Head of caudate nucleus (tissue), 42 donors: Measurements from ENCODE around the gene CDH12.

Source experiments
- DNase-seq, 42 donors: peaks; one replicate each; pipeline versions ENCODE4 v3.0.0 to v3.0.0-alpha.2; 2020 to 2021; ENCODE audit warnings: mixed read lengths in 7 of 42
- intact Hi-C: fragments of 100-400 bp; cut with DNase I; formaldehyde crosslinking; loops from one replicate; pipeline ENCODE4 v1.15.0; 2022

CDH12 gene

DNA sequence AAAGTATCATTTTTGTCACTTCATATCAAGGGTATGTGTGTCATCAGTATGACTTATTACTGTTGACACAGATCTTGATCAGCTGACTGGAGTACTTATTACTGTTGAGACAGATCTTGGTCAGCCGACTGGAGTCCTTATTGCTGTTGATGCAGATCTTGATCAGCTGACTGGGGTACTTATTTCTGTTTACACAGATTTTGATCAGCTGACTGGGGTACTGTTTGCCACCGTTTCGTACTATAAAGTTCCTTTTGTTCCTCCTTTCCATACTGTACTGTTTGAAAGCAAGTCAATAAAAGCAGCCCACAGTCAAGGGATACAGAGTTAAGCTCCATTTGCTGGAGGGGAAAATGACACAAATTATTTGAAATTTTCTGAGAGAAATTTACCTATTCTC lies 347.3 kb downstream of the CDH12 start:
- no peak for DNase-seq
- intact Hi-C loops, result no loop called here

DNA sequence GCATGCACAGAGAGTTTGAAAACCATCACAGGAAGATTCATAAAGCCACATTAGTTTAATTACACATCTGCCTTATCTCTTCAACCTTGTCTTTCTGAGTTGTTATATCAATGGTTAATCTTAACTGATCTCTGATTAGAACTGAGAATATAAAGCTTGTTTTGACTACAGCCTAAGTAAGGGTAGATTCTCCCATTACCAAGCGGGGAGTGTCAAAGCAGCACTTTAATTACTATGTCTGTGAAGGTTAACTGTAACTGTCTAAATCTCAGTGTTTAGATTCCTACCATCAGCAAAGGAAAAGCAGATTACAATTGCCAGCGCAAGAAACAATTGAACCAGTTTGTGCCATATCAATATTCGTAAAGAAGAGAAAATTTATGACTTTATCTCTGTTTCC lies 348.7 kb downstream of the CDH12 start:
- intact Hi-C loops, result no loop called here
- DNase-seq, result no peak

DNA sequence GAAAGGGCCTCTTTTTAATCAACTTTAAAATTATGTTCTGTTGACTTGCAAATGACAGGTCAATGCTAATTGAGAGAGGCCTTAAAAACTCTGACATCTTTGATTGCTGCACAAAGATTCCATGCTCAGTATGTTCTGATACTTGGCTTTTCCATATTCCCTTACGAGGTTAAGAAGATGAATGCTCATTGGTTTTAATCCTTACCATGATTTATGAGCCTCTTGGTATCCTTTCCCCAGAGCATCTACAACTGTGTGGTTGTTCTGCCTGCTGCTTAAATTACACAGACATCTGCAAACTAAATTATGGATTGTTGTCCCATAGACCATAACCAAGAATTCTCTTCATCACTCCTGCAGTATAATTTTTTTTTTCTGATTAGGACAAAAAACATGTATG lies 352.6 kb downstream of the CDH12 start:
- intact Hi-C loops, result no loop called here
- no peak for DNase-seq

DNA sequence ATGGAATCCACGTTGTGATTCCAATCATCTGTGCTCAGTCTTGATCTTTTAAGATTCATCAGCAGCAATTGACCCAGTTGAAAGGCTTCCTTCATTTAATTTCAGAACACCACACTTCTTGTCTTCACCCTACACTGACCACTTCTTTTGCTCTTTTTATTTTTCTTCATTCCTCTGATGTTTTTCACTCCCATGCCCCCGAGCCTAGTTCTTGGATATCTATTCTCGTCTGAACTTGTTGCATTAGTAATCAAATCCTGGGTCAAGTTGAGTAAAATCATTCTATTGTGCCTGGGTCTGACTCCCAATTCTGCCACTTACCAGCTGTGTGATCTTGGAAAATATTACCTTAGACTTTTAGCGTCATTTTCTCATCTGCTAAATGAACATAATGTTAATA lies 356.5 kb downstream of the CDH12 start:
- intact Hi-C loops, result no loop called here
- DNase-seq, result no peak

DNA sequence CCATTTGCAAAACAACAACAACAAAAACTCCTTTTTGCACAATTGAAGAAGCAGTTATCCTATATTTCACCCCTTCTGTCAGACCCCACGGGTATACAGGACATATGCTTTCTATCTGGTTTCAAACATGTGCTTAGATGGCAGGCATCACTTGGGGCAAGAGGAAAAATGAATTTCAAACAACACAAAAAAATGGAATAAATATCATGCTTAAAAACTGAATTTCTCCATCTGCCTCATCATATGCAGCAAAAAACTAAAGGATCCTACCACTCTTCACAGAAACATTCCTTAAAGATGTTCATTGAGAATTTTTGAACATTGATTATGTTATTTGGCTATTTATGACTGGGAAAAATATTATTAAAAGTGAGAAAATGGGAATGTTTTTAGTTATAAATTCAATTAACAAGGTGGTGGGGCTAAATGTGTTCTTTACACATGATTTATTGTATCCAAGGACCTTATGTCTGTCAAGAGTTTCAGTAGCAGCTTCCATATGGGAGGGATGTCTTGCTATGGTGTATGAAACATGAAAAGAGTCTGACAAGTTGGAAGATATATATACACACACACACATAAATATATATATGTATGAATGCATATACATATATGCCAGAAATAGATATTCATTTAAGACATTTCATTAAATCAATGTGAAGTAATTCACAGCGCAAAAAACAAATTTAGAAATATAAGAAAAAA lies 358.0 kb downstream of the CDH12 start:
- intact Hi-C loops, result no loop called here

DNA sequence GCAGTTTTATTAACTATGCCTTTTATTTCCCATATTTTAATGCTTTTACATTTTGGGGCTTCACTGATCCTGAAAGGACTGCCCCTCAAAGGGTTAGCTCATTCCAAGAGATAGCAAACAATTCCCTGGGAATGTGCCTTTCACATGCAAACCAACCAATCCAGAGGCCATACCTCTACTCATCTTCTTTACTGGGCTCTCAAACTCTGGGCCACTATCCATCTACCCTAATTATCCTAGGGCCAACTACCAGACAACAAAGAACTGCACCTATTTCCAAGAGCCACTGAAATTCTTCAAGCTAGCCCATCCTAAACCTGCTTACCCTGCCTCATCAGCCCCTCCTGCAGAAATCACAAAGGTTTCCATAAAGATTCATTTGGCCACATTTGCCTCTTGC lies 364.7 kb downstream of the CDH12 start:
- intact Hi-C loops, result no loop called here
- DNase-seq, result no peak

More for the DNA sequence above, 358.0 kb downstream of the CDH12 start:
- DNase-seq, result no peak

DNA sequence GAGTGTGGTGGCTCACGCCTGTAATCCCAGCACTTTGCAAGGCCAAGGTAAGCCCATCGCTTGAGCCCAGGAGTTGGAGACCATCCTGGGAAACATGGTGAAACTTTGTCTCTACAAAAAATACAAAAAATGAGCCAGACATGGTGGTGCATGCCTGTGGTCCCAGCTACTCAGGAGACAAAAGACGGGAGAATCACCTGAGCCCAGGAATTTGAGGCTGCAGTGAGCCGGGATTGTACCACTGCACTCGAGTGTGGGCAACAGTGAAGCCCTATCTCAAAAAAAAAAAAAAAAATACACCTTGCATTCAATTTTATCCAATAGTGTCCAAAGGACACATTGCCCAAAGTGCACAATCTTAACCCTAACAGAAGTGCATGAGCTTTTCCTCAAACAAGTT lies 372.8 kb downstream of the CDH12 start:
- no peak for DNase-seq
- intact Hi-C loops, result no loop called here

DNA sequence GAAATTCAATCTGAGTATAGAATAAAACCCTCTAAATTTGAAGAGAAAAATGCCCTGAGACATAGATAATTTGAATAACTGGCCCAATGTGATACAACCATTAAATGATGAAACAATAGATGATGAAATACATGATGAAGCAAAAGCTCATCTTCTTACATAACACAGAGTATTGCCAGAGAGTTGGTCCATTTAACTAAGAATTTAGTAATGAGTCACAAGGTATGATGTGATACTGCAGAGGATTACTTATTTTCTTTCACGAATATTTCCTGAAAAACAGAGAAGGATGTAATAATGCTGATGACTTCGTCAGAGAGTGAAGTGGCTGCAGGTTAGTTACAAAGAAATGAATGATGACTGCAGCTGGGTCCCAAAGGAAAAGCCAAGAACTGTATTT lies 379.3 kb downstream of the CDH12 start:
- intact Hi-C loops, result no loop called here
- DNase-seq, result no peak

DNA sequence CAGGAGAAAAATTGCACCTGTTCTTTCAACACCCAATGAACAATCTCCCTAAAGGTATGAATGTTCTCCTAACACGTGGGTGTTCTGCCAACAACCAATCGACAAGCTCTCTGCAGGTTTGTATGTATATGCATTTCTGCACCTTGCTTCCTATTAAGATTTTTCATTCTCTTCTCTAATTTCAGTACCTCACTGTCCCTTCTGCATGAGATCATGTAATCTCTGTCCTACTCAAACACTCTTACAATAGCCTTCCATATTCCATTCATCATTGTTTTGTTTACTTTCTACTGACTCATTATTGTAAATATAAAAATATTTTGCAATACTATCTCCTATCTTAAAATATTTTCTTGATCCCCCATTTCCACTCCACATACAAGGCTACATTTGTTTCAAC lies 382.0 kb downstream of the CDH12 start:
- no peak for DNase-seq
- intact Hi-C loops, result no loop called here

DNA sequence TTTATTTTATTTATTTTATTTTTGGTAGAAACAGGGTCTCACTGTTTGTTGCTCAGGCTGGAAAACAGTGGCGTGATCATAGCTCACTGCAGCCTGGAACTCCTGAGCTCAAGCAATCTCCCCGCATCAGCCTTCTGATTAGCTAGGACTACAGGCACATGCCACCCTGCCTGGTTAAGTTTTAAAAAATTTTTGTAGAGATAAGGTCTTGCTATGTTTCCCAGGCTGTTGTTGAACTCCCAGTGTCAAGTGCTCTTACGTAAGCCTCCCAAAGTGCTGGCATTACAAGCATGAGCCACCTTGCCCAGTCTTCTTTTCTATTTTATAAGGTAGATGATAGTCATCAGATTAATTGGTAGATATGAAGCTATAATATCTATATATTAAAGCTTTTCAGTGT lies 382.7 kb downstream of the CDH12 start:
- DNase-seq, result no peak
- intact Hi-C loops, result no loop called here

DNA sequence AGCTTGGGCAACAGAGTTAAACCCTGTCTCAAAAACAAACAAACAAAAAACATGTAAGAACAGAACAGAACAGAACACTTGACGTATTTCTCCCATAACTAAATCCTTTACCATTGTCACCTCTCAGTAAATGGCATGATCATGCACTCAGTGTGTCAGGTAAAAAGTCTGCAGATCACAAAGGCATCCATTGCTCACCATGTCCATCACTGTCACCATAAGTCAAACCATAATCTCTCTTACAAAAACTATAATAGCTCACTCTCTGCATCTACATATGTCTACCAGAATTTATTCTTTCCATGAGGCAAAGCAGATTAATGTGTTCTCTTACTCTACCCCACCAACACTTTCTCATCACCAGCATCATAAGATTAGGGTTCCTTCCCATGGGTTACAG lies 387.5 kb downstream of the CDH12 start:
- intact Hi-C loops, result no loop called here
- DNase-seq, result no peak

DNA sequence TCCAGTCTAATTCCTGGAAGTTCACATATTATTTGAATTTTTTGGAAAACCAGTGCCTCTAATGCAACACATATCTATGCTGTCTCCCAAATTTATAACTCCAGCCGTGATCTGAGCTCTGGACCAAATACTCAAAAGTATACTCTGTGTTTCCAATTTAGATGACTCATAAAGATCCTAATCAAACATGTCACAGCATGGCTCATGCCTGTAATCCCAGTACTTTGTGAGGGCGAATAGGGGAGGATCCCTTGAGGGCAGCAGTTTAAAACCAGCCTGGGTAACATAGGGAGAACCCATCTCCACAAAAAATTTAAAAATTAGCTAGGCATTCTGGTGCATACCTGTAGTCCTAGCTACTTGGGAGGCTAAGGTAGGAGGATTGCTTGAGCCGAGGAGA lies 388.0 kb downstream of the CDH12 start:
- DNase-seq, result no peak
- intact Hi-C loops, result no loop called here

DNA sequence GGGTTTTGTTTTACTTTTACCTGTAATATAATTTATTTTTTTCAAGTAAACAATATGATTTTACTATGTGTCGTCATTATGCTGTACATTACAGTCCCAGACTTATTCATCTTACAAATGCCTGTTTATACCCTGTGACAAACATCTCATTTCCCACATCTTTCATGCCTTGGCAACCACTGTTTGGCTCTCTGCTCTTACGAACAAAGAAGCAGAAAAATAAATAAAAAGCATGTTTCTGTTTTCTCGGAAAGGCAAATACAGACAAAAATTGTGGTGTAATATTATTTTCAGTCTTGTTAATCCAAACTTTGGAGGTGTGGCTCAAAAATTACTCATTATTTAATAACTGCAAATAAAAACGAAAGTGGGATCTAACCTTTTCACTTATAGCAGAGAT lies 393.0 kb downstream of the CDH12 start:
- DNase-seq, result no peak
- intact Hi-C loops, result no loop called here

DNA sequence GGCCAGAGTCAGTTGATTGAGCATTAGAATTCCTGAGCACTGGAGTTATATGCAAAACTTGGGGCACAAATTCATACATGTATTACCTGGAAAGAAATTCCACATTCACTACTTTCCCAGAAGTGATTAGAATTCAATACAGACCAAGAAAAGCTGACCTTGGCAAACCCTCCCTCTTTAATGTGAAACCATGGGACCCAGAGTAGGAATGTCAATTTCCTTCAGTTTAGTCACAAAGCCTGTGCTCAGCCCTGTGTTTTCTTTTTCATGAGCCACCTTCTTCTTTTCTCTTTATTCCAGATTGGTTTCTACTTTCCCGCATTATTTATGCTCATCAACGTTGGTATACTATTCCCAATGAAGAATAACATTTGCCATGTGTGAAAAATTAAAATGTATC lies 420.2 kb downstream of the CDH12 start:
- DNase-seq, result no peak
- intact Hi-C loops, result no loop called here

DNA sequence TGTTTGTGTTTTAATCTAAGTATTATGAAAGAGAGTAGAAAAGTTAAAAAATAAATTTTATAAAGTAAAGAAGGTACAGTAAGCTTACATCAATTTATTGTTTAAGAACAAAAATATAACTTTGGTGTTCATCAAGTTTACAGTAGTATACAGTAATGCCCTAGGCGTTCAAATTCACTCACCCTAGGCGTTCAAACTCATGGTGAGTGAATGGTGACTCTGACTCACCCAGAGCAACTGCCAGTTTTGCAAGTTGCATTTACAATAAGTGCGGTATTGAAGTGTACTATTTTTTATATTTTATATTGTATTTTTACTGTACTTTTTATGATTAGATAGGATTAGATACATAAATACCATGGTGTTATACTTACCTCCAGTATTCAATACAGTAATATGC lies 421.3 kb downstream of the CDH12 start:
- no peak for DNase-seq
- intact Hi-C loops, result no loop called here

DNA sequence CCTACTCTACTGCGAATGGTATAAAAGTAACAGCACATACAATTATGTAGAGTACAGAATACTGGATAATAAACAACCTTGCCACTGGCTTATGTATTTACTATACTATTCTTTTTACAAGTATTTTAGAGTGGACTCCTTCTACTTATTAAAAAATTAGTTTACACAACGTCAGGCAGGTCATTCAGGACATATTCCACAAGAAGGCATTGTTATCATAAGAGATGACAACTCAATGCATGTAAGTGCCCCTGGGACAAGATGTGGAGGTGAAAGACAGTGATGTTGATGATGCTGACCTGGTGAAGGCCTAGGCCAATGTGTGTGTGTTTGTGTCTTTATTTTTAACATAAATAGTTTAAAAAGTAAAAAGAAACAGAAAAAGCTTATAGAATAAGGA lies 421.7 kb downstream of the CDH12 start:
- intact Hi-C loops, result no loop called here

DNA sequence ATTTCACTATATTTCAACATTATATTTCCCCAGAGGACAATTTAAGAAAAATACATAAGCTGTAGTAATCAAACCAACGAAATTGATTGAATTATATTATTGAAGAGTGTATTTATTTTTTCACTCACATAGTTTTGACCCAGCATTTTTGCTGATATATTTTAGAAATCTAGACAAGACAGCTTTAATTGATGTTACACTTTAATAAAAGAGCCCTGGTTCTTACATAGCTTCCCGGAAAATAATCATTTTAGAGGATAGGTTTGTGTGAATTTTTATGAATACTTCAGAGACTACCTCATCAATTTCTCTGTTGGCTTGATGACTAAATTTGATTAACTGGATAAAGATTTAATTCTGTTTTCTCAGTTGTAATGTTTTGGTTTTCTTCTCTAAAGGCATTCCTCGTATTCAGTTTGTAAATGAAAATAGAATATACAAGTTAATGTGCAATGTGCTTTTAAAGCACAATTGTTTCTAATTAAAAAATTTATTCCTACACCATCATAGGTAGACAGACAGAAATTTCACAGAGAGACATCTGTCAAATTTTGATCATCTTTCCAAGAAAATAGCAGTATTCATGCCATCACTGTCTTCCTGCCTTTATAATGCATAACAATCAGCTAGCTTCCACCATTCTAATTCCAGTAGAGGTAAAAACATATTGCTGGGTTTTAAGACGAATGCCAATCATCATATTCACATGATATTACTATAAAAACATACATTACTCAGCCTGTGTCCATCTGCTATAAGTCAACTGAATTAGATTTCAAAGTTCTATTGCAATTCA lies 441.4 kb downstream of the CDH12 start:
- intact Hi-C loops, result no loop called here
- no peak for DNase-seq

More for the DNA sequence above, 421.7 kb downstream of the CDH12 start:
- no peak for DNase-seq

DNA sequence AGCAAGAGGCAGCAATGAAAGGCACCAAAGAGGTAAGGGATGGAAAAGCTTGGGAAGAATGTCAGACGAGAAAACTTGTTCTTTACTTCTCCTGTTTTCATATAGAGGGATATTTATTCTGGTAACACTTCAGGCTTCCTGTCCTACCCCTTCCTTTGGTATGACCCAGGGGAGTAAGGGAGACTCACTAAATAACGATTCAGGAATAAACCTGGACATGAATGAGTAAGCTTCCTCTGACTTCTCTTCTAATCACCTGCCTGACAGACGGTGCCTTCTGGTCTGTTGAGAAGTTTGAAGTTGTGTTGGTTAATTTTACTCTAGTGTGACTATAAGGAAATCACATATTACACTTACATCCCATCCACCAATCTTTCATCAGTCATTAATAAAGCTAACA lies 461.2 kb downstream of the CDH12 start:
- intact Hi-C loops, result no loop called here
- no peak for DNase-seq

DNA sequence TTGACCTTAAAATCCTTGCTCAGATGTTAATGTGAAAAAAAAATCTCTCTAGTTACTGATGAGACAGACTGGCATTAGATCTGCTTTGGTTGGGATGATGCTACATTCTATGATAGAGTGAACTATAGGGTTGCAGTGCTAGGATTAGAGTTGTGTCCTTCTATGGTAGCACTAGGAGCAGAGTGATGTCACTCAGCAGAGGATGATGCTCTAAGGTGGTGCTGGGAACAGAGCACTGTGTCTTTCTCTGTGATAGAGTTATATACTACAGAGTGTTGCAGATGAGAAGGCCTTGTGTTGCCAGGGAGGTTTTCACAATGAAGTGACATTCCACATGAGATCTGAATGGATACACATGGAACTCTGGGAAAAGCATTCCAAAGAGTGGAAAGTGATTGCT lies 462.3 kb downstream of the CDH12 start:
- DNase-seq, result no peak
- intact Hi-C loops, result no loop called here

DNA sequence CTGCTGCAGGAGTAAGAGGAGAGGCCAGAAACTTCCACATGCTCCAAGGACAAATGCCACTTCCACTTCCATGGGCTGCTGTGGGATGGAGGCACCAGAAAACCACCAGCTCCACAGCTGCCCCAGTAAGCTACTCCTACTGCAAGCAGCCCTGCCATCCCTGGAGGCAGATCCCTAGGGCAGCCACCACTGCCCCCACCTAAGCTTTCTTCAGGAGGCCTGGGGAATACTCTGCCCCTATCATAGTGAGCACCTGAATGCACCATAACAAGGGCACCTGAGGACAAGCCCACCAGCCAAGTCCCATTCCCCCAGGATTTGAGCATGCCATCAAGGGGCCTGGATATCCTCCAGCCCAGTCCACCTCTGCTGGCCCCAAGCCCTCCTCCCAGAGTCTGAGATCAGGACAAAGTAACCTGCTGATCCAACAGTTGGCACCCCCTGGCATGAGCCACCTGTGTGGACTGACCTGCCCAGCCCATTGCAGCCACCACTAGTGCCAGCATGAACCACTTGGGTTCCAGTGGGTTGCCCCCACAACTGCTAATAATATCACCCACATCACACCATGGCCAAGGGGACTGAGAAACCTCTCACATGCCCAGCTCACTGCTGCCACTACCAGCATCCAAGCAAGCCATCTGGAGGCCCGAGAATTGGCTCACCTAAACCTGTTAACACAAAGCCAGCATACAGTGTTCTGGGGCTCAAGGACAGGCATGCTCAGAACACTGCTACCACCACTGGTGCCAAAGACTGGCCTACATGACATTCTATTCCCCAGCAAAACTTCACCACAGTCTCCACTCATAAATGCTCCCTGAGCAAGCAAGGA lies 480.1 kb downstream of the CDH12 start:
- intact Hi-C loops, result no loop called here
- DNase-seq, result no peak
